ENCODE results near the gene TMEM236.
A peak's percentile ranks its signal among the peaks of the same experiment; 100 is the strongest.
"Not testable (repeated sequence)": the region's sequence is repeated elsewhere in the genome, so short reads cannot be mapped to it uniquely, and the experiment has no call there.

Gene TMEM236

GRCh38 chr10:17751781-17752445 is at the start of gene TMEM236:
Gene TMEM236 (plus strand): TSS chr10:17752201. CDS start chr10:17752296, 95 bp downstream.
- DNase-seq, result no peak

- DNase-seq, result no peak
Observed at GRCh38 chr10:17703706-17704105, 48.3 kb upstream of the TMEM236 start.

GRCh38 chr10:17708821-17709220 is 43.2 kb upstream of the TMEM236 start:
- DNase-seq, result no peak

GRCh38 chr10:17709492-17709891 is 42.5 kb upstream of the TMEM236 start:
- DNase-seq, result no peak

GRCh38 chr10:17710181-17710580 is 41.8 kb upstream of the TMEM236 start:
- no peak for DNase-seq

GRCh38 chr10:17712053-17712452 is 39.9 kb upstream of the TMEM236 start:
- no peak for DNase-seq

GRCh38 chr10:17712717-17713471 is 39.1 kb upstream of the TMEM236 start:
- DNase-seq, result no peak

GRCh38 chr10:17713758-17714157 is 38.2 kb upstream of the TMEM236 start:
- no peak for DNase-seq

GRCh38 chr10:17716161-17716560 is 35.8 kb upstream of the TMEM236 start:
- DNase-seq, result no peak

- DNase-seq, result not testable (repeated sequence)
Observed at GRCh38 chr10:17722317-17723014, 29.5 kb upstream of the TMEM236 start.

- DNase-seq, result no peak
Observed at GRCh38 chr10:17725703-17726102, 26.3 kb upstream of the TMEM236 start.

- DNase-seq, result no peak
Observed at GRCh38 chr10:17729630-17730029, 22.4 kb upstream of the TMEM236 start.

GRCh38 chr10:17730667-17731066 is 21.3 kb upstream of the TMEM236 start:
- DNase-seq, result no peak

GRCh38 chr10:17731331-17732020 is 20.5 kb upstream of the TMEM236 start:
- no peak for DNase-seq

- no peak for DNase-seq
Observed at GRCh38 chr10:17733620-17734019, 18.4 kb upstream of the TMEM236 start.

- no peak for DNase-seq
Observed at GRCh38 chr10:17734432-17735080, 17.4 kb upstream of the TMEM236 start.

GRCh38 chr10:17735166-17735941 is 16.6 kb upstream of the TMEM236 start:
- DNase-seq, result no peak

- no peak for DNase-seq
Observed at GRCh38 chr10:17736223-17736622, 15.8 kb upstream of the TMEM236 start.

- no peak for DNase-seq
Observed at GRCh38 chr10:17737027-17737965, 14.7 kb upstream of the TMEM236 start.

- DNase-seq, result no peak
Observed at GRCh38 chr10:17740668-17741067, 11.3 kb upstream of the TMEM236 start.

- DNase-seq, result peak; percentile 45
Observed at GRCh38 chr10:17742918-17743317, 9.1 kb upstream of the TMEM236 start.
